ENCODE data around the gene CALY.

Gene CALY

DNA sequence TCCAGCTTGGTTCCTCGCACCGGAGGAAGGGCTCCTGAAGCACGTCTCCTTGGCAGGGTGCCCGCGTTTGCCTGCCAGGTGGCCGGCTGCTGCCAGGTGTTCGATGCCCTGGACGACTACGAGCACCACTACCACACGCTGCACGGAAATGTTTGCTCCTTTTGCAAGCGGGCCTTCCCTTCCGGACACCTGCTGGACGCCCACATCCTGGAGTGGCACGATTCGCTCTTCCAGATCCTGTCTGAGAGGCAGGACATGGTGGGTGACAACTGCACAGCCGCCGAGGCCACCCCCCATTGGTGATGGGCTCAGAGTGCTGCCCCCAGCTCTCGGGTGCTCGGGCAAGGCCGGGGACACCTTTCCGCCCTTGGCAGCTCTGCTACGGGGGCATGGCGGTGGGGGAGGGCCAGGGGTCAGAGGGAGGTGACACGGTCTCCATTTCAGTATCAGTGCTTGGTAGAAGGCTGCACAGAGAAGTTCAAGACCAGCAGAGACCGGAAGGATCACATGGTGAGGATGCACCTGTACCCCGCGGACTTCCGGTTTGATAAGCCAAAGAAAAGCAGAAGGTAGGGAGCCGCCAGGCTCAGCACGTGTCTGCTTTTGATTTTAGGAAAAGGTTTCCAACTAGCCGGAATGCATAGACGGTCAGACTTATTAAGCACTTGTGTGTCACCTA lies 26.8 kb downstream of the CALY start:
- no peak for DNase-seq

DNA sequence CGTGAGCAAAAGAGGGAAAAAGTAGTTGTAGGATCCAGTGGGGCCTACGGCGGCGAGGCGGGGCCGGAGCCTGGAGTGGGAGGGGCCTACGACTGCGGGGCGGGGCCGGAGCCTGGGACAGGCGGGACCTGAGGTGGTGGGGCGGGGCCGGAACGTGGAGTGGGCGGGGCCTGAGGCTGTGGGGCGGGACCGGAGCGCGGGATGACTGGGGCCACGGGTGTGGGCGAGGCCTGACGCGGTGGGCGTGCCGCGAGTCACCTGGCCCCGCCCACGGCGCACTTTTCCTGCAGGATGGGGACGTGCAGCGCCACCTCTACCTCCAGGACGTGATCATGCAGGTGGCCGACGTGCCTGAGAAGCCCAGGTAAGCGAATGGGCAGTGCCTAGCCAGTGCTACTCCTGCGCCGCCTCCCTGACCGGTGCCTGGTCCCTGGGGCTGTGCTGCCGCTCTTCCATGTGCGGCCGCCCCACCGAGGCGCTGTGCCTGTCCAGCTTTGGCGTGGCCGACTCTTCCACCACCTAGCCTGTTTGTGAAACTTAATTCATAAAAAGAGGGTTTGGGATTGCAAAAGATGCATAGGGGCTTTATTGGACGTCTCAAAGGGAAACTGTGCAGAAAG lies 27.5 kb downstream of the CALY start:
- DNase-seq: peak; percentile 93

DNA sequence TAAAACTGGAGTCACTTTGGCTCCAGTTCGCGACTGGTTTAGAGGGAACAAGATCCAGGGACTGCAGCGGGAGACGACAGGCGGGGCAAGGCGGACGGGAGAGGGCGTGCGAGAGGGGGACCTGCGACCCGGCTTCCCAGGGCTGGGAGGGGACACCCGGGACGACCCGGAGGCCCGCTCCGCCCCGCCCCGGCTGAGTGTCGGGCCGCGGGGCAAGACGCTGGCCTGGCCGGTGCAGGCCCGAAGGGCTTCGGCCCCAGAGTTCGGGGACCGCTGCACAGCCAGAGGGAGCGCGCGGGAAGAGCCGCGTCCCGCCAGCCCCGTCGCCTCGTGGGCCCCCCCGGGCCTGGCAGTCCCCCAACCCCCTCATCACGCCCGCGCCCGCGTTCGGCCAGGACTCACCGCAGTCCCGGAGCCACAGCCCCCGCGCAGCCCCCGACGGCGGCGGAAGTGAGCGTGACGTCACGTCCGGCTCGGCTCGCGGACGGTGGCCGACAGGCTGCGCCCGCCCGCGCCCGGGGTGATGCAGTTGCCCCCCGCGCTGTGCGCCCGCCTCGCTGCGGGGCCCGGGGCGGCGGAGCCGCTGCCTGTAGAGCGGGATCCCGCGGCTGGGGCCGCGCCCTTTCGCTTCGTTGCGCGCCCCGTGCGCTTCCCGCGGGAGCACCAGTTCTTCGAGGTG lies 28.1 kb downstream of the CALY start, which contains the start of the genes TUBGCP2 and ZNF511:
TUBGCP2 (minus strand) TSS at position 452 of the 679 bp plus-strand sequence. CDS start 5,931 bp downstream, outside the sequence.
ZNF511 (plus strand) TSS at position 494 of the 679 bp plus-strand sequence; CDS start at position 524, 30 bp downstream.
- peak; percentile 93 for DNase-seq

DNA sequence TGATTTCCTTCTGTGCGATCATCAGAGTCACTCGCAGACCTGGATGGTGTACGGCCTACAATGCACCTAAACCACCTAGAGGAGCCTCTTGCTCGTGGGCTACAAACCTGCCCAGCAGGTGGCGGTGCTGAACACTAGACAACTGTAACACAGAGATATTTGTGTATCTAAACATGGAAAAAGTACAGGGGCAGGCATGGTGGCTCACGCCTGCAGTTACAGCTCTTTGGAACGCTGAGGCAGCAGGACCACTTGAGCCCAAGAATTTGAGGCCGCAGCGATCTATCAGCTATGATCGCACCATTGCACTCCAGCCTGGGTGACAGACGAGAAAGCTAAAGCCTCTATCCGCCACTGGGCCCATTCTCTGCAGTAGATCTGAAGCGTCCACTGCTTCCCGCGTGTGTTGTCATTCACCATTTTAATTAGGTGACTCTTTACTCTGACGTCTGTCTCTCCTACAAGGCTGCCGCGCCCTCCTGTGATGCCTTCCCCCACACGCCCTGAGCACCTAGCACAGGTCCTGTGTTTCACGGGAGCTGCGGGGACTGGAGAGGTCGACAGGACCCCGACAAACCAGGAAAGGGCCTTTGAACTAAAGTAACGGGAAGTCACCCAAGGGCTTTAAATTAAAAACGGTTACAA lies 28.8 kb downstream of the CALY start:
- DNase-seq: peak; percentile 91

DNA sequence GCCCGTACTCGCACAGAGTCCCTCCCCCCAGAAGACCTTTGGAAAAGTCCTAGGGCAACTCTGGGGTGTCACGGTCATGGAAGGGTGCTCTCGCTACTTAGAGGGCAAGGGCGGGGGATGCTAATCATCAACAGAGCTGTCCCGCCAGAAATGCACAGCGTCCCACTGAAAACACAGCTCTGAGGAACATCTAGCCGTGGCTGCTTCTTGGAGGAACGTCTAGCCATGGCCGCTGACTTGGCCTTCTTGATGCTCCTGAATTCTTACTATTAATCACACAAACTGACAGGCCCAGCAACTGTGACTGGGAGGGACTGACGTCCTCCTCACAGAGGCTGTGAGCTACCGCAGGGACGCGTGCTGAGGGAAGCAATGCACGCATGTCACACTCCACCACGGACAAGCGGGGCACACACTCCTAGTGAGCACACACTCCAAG lies 29.7 kb downstream of the CALY start:
- no peak for DNase-seq

DNA sequence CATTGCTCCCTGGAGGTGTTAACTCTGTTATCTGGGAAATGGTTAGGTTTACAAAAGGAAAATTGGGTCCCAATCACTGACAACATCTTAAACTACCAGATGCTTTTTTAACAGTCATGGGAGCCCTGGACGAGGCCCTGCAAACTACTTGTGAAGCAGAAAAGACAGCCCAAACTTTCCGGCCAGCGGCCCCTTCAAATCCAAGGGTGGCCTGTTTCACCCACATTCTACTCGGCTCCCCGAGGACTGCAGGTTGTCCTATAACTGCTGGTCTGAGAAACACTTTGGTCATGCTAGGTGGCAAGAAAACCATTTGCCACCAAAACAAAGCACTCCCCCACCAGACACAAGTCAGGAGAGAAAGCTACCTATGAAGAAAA lies 30.6 kb downstream of the CALY start:
- no peak for DNase-seq

DNA sequence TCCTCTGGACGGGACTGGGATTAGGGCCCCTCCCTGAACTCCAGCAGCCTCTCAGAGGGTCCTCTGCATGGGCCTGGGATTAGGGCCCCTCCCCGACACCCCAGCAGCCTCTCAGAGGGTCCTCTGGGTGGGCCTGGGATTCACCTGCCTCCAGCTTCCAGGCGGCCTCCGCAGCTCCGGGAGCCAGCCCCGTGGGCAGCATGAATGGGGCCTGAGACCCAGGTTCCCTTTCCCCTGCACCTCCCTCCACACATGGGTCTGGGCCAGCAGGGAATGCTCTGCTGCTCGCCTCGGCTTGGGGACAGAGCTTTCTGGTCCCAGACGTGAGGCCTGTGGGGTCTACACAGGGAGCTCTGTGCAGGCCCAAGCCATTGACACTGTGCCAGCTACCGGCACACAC lies 33.5 kb downstream of the CALY start:
- DNase-seq: no peak

DNA sequence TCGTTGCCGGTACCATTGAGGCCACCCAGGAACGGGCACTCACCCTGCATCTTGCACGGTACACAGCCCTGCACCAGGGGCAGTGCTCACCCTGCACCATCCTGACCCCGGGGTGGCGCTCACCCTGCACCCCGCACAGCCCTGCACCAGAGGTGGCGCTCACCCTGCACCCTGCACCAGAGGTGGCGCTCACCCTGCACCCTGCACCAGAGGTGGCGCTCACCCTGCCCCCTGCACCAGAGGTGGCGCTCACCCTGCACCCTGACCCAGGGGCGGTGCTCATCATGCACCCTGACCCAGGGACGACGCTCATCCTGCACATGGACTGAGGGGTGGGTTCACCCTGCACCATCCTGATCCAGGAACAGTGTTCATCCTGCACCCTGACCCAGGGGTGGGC lies 34.5 kb downstream of the CALY start:
- DNase-seq: no peak

DNA sequence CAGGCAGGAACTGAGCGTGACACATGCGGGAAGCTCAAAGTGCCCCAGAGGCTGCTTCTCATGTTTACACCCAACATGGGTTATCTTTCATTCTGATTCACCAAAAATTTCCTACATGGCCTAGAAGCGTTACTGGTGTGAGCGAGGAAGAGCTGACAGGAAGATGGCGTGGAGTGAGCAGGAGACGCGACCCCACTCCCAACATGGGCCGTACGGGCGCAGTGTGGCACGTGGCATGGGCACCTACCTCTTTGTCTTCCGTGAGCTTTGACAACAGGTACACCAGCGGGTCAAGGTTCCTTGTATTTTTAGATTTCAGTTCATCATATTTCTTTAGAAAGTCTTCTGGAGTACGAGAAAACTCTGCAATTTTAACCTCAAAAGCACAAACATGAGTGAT lies 37.0 kb downstream of the CALY start:
- no peak for DNase-seq

DNA sequence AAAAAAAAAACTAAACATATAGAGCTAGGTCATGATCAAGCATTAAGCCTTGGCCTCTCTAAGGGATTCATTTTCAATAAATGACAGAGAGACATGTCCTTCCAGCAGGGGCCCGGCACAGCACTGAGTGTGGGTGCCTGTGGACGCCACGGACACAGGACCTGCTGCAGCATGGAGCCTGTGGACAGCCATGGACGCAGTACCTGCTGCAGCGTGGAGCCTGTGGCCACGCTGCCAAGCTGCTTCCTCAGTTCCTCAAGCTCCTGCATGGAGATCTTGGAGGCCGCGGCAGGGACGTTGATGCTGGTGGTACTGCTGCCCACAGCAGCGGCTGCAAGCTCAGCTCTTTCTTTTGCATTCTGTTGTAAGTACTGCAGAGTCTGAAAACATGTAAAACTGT lies 37.5 kb downstream of the CALY start:
- DNase-seq: no peak

DNA sequence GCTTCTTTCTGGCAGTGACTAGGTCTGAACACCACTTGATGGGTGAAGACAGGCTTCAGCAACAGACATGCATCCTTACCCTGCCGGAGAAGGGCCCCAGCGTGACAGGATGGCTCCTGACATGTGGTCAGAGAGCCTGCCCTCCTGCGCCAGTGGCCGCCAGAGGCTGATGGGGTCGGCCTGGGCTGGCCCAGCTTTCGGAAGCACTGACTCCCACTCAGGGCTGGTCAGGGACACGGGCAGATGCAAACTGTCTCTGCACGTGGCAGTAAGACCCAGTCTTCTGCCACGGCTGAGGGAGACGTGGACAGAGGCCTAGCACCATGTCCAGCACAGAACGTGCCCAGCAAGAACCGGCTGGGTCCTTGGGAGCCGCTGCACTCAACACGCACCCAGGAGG lies 38.2 kb downstream of the CALY start:
- no peak for DNase-seq

DNA sequence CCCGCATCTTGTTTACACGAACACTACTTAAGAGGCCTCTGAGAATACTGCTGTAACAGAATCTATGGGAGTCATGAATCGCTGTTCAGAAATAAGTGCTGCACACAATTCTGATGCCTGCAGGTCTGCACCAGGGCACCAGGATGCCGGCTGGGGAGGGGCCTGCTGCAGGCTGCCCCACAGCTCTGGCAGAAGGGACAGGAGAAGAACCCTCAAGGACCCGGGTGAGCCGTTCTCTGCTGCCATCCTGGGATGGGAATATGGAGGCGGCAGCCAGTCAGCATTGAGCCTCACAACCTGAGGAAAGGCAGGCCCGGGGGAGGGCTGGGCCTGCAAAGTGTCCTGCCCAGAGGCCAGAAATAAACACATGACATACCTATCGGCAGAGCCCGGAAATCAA lies 39.2 kb downstream of the CALY start:
- no peak for DNase-seq

DNA sequence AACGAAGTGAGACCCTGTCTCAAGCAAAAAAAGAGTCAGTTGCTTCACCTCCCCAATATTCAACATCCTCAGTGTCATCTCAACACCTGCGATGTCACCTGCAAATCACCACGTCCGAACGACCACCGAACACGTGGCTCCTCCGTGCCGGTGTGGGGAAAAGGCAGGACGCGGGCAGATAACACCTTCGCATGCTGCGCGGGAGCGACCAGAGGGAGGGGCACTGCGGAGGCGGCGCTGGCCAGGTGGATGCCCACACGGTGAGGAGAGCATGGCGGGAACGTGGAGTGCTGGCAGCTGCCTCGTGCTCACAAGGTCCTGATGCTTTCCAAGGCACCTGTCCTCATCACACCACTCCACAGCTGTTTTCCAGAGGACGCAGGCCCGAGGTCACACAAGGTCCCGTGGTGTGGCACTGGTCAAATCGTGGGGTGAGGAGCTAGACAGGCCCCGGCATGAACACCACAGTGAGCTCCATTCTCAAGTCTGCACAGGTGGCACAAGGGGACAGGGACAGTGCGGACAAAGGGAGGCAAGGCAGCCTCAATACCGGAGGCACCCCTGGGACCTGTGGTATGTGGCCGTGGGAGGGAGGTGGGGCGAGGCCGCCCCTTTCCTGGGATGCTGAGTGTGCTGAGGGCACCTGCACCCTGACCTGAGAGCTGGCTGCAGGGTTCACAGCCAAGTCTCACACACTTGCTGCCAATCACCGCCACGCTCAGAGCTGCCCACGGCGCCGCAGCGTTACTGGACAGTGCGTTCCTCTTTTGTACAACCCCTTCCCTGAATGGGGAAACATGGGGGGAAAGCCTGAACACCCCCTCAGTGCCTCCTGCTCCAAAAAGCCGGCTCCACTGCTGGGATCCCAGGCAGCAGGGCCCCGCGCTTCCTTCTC lies 41.0 kb downstream of the CALY start:
- DNase-seq: no peak

DNA sequence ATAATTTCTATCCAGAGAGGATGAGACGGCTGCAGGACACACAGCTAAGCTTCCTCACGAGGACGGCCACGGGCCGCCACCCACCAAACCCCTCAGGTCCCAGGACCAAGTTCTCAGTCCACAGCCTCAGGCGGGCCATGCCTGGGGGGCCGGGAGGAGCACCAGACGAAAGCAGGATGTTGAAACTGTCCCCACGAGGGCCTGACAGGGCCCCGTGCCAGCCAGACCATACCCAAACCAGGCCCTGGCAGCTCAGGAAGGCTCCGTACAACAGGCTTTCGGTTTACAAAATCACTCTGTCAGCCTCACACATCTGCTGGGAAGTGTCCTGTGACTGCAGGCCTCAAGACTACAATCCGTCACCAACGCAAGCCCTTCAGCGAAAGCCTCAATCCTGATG lies 42.5 kb downstream of the CALY start:
- no peak for DNase-seq

DNA sequence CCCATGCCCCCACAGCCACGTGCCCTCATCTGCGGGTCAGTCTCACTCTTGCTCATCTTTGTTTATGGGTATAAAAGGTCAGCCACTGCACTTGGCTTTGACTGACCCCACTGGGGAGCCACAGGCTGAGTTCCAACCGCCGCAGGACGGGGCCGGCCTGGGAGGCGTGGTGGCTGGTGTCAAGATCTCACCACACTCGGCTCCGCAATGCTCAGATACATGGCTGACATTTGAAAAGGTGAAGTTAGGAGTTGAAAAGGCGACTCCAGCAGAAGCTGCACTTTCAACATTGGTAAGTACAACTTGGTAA lies 42.9 kb downstream of the CALY start:
- no peak for DNase-seq

DNA sequence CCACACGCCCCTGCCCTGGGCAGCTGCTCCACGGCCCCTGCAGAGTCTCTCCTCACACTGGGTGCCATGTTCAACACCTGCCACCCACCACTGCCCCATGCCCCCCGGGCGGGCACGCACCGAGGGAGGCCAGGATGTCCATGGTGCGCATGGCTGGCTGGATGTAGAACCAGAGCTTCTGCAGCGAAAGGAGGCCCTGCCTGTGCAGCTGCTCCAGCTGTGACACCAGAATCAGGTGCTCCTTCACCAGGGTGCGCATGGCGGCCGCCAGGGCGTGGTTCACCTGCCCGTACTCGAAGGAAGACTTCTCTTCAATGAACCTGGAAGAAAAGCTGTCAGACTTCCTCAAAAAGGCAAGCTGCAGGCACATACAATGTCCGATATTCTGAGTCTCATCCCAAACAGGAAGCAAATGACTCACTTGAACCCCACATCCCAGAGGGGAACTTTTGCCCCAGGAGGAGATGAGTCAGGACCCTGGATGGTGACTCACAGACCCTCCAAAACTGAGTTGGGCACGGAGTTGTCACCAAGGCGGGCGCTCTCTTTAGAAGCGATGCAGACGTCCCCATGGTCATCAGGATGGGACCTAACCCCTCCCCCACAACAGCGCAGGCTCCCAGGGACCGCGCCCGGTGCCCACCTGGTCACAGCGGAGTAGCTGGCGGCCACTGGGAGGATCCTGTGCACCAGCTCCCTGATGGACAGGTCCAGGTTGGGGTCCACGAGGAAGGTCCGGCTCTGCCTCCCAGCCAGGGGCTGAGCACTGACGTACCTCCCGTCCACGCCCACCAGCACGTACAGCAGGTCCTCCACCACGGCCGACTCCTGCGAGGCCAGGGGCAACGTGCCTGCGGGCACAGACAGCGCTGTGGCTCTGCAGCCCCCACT lies 43.5 kb downstream of the CALY start:
- no peak for DNase-seq

DNA sequence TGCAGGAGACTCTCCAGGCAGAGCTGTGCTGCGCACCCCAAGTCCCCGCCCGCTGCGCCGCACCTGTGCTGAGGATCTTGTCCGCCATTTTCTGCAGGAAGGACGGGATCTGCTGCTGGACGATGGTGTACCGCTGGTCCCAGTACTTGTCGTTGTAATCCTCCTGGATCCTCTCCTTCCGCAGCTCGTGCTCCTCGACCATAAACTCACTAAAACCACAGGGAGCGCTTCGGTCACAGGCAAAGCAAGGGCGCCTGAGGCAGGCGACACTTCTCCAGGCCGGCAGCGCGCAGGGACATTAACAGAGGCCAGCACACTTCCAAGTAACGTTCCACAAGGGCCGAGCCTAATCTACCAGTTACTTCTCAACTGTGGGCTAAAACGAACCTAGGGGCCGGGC lies 46.9 kb downstream of the CALY start:
- DNase-seq: no peak

DNA sequence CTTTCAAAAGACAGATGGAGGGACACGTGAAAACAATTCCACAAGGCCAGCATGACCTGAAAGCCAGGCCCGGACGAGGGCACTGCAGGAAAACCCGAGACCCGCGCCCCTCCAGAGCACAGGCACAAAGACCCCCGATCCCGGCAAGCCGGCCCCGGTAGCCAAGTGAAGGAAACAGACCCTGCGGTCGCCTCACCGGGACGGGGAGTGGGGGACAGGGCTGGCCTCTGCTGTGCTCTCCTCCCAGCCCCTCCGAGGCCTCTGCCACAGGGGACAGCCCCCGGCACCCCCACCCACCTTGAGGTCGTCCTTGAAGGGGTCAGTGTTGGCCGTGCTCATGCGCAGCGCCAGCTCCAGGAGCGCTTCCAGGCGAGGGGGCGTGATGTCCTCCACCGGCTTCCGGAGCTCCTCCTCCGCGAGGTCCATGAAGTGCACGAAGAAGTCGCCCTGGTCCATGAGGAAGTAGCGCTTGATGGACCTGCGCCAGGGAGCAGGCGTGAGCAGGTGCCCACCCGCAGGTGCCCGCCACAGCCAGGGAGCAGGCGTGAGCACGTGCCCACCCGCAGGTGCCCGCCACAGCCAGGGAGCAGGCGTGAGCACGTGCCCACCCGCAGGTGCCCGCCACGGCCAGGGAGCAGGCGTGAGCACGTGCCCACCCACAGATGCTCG lies 48.7 kb downstream of the CALY start:
- no peak for DNase-seq

DNA sequence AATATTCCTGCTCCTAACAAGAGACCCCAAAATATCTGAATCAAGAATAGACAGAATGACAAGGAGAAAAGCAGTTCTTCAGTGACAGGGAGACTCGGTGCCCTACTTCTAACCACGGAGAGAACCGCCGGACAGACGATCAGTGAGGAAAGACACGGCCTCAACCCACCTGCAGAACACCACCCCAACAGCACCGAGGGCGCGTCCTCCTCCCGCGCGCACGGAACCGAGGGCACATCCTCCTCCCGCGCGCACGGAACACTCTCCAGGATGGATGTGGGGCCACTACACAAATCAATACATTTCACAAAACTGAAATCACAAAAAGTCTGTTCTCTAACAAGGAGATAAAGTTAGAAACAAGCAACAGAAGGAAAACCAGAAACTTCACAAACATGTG lies 50.3 kb downstream of the CALY start:
- no peak for DNase-seq

DNA sequence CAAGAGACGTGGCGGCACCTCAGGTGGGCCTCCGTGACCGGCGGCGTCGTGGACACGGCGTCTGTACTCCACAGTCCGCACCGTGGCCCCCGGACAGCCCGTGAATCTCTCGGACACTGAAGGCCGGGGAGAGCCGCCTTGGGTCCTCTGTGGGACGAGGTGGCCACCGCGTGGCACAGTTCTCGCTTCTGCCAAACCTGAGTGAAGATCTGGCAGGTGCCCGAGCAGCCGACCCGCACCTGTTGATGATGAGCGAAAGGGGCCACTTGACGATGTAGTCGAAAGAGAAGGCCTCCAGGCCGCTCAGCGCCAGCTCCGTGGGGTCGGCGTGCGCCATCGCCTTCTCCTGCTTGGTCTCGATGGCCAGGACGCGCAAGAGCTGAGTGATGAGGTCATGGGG lies 51.5 kb downstream of the CALY start:
- no peak for DNase-seq

DNA sequence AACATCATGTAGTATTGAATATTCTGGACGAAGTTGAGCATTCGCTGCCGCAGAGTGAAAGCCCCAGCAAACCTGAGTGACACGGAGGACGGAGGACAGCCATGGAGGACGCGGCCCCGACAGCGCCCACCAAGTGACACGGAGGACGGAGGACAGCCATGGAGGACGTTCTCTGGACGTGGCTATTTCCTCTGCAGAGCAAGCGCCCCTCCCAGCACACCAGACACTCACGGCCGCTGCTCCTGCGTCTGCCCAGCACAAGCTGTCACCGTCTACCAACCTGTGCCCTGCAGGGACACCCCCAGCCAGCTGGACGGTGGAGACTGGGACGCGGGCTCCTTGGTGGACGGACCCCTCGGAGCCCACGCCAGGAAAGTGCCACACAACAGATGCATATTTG lies 52.8 kb downstream of the CALY start:
- no peak for DNase-seq
